ENCODE data around the gene ADAMTS4.
A peak's percentile ranks its signal among the peaks of the same experiment; 100 is the strongest.

ADAMTS4 gene

GRCh38 chr1:161196521-161197451, 2.1 kb downstream of the ADAMTS4 start:
- peak overlapping the region; percentile 9 for H3K4me3 ChIP-seq (ENCODE audit: low read depth, low read length)
- TF ChIP-seq CTCF (IDR thresholded peaks at IDR 0.05; ENCODE audit: low read depth, low read length): no peak
- in situ Hi-C loops (cut with HindIII; ENCODE audit: low sequenced_read_pairs): no loop called here
- peak; percentile 65 for DNase-seq (ENCODE audit: low read depth, low spot score)

- in situ Hi-C loops (cut with HindIII; ENCODE audit: low sequenced_read_pairs): no loop called here
These were observed 2.7 kb downstream of the ADAMTS4 start for GRCh38 chr1:161196111-161196510.

DNA sequence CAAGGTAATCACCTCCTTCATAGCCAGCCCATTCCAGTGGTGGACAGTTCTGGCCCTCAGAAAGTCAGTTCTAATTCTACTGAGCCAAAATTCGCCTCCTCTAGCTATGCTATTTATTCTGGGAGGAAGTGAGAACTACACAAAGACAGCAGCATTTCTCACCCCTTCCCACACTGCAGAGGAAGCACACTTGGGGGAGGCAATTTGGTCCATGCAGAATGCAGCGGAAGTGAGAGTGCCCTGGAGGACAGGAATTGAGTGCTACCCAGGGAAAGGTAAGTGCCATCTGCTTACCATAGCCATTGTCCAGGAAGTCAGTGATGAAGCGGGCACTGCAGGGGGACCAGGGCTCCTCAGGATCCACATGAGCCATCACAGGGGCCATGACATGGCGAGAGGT, 3.7 kb downstream of the ADAMTS4 start:
- no peak overlapping the region for H3K4me3 ChIP-seq (ENCODE audit: low read depth, low read length)
- DNase-seq (ENCODE audit: low read depth, low spot score): no peak
- no peak for TF ChIP-seq CTCF (IDR thresholded peaks at IDR 0.05; ENCODE audit: low read depth, low read length)
- in situ Hi-C loops (cut with HindIII; ENCODE audit: low sequenced_read_pairs): no loop called here

More at GRCh38 chr1:161196111-161196510, 2.7 kb downstream of the ADAMTS4 start:
- H3K4me3 ChIP-seq (ENCODE audit: low read depth, low read length): no peak overlapping the region
- DNase-seq (ENCODE audit: low read depth, low spot score): no peak
- TF ChIP-seq CTCF (IDR thresholded peaks at IDR 0.05; ENCODE audit: low read depth, low read length): no peak

DNA sequence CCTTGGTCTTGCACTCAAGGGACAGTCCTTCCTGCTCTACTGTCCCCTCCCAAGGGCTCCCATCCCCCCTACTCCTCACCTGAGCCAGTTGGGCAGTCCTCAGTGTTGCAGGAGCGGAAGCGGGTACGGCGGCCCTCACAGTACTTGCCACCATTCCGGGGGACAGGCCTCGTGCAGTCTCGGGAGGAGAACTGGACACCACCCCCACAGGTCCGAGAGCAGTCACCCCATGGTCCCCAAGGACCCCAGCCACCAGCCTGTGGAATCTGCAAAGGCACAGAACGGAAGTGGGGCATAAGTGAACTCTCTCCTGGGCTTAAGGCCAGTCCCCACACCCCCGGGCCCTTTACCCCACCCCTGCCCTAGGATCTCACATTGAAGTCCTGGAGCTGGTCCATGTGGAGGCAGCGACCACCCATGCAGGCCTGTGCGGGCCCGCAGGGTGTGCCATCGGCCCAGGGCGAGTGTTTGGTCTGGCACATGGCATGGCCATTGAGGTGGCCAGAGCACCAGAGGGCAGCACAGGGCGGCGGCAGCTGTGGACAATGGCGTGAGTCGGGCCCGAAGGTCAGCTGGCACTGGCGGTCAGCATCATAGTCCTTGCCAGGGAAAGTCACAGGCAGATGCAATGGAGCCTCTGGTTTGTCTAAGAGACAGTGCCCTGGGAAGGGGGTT, 5.2 kb downstream of the ADAMTS4 start:
- TF ChIP-seq CTCF (IDR thresholded peaks at IDR 0.05; ENCODE audit: low read depth, low read length): no peak
- in situ Hi-C loops (cut with HindIII; ENCODE audit: low sequenced_read_pairs): no loop called here
- no peak for DNase-seq (ENCODE audit: low read depth, low spot score)
- H3K4me3 ChIP-seq (ENCODE audit: low read depth, low read length): no peak overlapping the region

DNA sequence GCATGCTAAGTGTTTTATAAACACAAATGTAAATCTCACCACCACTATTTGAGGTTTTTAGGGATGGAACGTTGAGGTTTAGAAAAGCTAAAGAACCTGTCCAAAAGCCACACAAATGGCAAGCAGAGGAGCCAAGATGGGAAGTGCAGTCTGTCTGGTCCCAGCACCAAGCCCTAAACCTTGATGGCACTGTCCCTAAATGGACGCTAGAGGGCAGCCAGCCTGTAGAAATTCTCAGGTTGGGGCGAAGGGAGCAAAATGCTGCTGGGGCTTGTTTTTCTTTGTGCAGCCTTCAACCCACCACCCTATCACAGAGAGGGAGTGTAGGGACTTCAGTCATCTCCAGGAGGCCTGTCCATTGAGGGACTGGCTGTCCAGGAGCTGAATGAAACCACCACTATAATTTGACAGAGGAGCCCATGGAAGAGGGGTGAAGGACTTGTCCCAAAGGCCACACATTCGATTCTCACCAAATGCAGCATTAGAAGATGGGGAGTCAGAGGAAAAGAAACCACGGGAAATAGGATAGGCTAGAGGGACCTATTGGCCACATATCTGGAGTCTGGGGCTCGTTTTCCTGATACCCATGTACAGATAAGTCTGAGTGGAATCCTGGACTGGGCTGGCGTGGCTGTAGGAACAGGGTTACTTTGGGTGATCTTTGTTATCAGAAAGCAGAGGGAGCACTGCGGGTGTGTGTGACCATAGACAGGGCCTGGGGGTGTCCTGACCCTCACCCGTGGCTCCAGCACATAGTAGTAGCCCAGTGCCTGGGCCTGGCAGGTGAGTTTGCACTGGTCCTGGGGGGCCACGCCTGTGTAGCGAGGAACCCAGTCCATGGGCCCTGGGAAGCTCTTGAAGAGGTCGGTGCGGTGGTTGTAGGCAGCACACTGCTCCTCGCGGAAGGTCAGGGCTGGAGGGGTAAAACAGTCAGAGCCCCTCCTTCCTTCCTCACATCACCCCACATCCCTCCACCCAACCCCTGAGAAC, 6.1 kb downstream of the ADAMTS4 start:
- in situ Hi-C loops (cut with HindIII; ENCODE audit: low sequenced_read_pairs): no loop called here
- no peak overlapping the region for H3K4me3 ChIP-seq (ENCODE audit: low read depth, low read length)
- peak; percentile 65 for DNase-seq (ENCODE audit: low read depth, low spot score)
- TF ChIP-seq CTCF (IDR thresholded peaks at IDR 0.05; ENCODE audit: low read depth, low read length): peak; percentile 97

DNA sequence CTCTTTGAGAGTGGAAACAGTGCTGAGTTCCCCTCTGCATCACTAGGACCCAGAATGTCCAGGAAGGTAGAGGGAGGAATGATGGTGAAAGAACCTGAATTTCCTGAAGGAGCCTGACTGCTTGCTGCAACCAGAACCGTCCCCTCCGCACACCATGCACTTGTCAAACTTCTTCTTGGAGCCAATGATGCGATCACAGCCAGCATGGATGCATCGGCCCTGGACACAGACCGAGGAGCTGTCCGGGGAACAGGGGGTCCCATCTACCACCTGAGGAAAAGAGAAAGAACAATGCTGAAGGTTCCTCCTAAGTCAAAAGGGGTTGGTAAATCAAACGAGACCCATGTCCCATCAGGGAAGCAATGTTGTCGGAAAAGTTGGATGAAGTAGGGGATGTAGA, 6.9 kb downstream of the ADAMTS4 start:
- no peak overlapping the region for H3K4me3 ChIP-seq (ENCODE audit: low read depth, low read length)
- DNase-seq (ENCODE audit: low read depth, low spot score): no peak
- TF ChIP-seq CTCF (IDR thresholded peaks at IDR 0.05; ENCODE audit: low read depth, low read length): no peak
- in situ Hi-C loops (cut with HindIII; ENCODE audit: low sequenced_read_pairs): no loop called here
